HUES6 (cell line): ENCODE measurements around the gene ANKRD16.
"Not testable (repeated sequence)": the region's sequence is repeated elsewhere in the genome, so short reads cannot be mapped to it uniquely, and the experiment has no call there.

Experiments
- H3K27ac ChIP-seq: 2 replicates; pipeline ENCODE4 v1.7.0; 2013; ENCODE audit warnings: low read depth, mild to moderate bottlenecking, low read length, inconsistent platforms
- H3K27me3 ChIP-seq: 2 replicates; pipeline ENCODE4 v1.6.1; 2013; ENCODE audit warnings: low read length; ENCODE audit not compliant: control insufficient read depth, insufficient read depth
- H3K36me3 ChIP-seq: 2 replicates; pipeline ENCODE4 v1.6.1; 2013; ENCODE audit warnings: low read length; ENCODE audit not compliant: control insufficient read depth, insufficient read depth
- H3K4me1 ChIP-seq: 2 replicates; pipeline ENCODE4 v1.6.1; 2013; ENCODE audit warnings: low read length; ENCODE audit not compliant: control insufficient read depth, insufficient read depth
- H3K4me3 ChIP-seq: 2 replicates; pipeline ENCODE4 v1.5.1; 2013; ENCODE audit warnings: low read depth, low read length
- H3K9ac ChIP-seq: one replicate; pipeline ENCODE4 v1.6.1; 2013; ENCODE audit warnings: mild to moderate bottlenecking, low read length
- H3K9me3 ChIP-seq: 2 replicates; pipeline ENCODE4 v1.6.1; 2013; ENCODE audit warnings: low read depth, low read length; ENCODE audit not compliant: control insufficient read depth, insufficient read depth

ANKRD16 gene

DNA sequence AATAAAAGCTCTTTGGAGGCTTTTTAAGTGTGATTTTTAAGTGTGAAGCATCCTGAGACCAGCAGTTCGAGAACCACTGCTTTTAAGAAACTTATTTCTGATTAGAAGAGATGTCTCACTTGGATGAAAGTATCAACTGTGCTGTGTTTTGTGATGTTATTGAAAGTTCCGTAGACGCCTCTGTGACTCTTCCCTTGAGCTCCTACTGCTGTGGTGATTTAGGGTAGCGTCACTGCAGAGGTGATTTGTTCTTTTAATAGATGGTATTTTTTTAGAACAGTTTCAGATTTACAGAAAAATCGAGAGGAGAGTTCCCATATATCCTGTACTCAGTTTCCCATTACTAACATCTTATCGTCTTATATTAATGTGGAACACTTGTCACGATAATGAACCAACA is 29.9 kb upstream of the ANKRD16 start:
- peaks cover 97% of the 10 kb centered on the region for H3K36me3 ChIP-seq
- no peaks in the 10 kb centered on the region for H3K9me3 ChIP-seq
- H3K27me3 ChIP-seq = no peaks in the 10 kb centered on the region
- H3K4me1 ChIP-seq = no peaks in the 10 kb centered on the region
- H3K4me3 ChIP-seq = no peak overlapping the region
- no peak overlapping the region for H3K9ac ChIP-seq
- no peak overlapping the region for H3K27ac ChIP-seq

GRCh38 chr10:5918763-5919162 is 29.1 kb upstream of the ANKRD16 start:
- H3K27ac ChIP-seq = no peak overlapping the region
- H3K9me3 ChIP-seq = no peaks in the 10 kb centered on the region
- H3K27me3 ChIP-seq = no peaks in the 10 kb centered on the region
- peaks cover 97% of the 10 kb centered on the region for H3K36me3 ChIP-seq
- no peak overlapping the region for H3K4me3 ChIP-seq
- no peak overlapping the region for H3K9ac ChIP-seq
- H3K4me1 ChIP-seq = no peaks in the 10 kb centered on the region

- Histone ChIP-seq H3K27ac (no peak overlapping the region), H3K9ac (no peak overlapping the region), H3K4me1 (no peaks in the 10 kb centered on the region), H3K4me3 (no peak overlapping the region), H3K27me3 (no peaks in the 10 kb centered on the region), H3K36me3 (peaks cover 96% of the 10 kb centered on the region), H3K9me3 (no peaks in the 10 kb centered on the region)
These were observed 27.6 kb upstream of the ANKRD16 start for GRCh38 chr10:5917305-5917704.

DNA sequence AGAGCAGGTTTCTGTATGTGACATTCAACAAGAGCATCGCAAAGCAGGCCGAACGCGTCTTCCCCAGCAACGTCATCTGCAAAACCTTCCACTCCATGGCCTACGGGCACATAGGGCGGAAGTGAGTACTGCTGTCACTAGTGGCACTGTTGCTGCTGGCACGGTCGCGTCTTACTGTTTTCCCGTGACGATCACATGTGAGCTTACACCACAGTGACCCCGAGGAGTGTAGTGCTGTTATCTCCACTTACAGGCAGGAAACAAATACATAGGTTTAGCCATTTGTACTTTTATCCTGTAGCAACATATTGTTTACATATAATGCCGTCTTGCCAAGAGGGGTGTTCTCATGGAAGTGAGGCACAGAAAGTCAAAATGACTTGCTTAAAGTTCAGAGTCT is 25.8 kb upstream of the ANKRD16 start:
- H3K4me3 ChIP-seq = no peak overlapping the region
- no peak overlapping the region for H3K9ac ChIP-seq
- H3K36me3 ChIP-seq = peaks cover 92% of the 10 kb centered on the region
- H3K27ac ChIP-seq = no peak overlapping the region
- no peaks in the 10 kb centered on the region for H3K27me3 ChIP-seq
- H3K9me3 ChIP-seq = no peaks in the 10 kb centered on the region
- no peaks in the 10 kb centered on the region for H3K4me1 ChIP-seq

- H3K27ac ChIP-seq = no peak overlapping the region
- no peak overlapping the region for H3K9ac ChIP-seq
- H3K36me3 ChIP-seq = peaks cover 96% of the 10 kb centered on the region
- no peaks in the 10 kb centered on the region for H3K4me1 ChIP-seq
- H3K4me3 ChIP-seq = no peak overlapping the region
- H3K27me3 ChIP-seq = no peaks in the 10 kb centered on the region
- no peaks in the 10 kb centered on the region for H3K9me3 ChIP-seq
These were observed 24.0 kb upstream of the ANKRD16 start for GRCh38 chr10:5913736-5914135.

DNA sequence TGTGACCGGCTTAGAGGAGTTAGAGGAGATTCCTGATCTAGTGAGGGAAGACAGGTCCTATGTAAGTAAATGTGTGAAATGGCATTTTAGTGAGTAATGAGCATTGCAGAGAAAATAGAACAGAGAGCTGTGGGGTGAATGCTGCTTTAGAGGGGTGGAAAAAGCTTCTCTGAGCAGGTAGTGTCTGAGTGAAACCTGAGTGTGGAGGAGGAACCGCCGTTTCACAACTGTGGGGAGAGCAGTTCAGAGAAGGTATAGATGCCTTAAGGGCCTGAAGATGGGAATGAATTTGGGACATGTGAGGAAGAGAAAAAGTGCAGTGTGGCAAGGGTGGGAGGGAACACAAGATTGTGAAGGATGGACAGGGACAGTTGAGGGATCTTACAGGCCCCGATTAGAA is 22.0 kb upstream of the ANKRD16 start:
- H3K36me3 ChIP-seq = peaks cover 85% of the 10 kb centered on the region

DNA sequence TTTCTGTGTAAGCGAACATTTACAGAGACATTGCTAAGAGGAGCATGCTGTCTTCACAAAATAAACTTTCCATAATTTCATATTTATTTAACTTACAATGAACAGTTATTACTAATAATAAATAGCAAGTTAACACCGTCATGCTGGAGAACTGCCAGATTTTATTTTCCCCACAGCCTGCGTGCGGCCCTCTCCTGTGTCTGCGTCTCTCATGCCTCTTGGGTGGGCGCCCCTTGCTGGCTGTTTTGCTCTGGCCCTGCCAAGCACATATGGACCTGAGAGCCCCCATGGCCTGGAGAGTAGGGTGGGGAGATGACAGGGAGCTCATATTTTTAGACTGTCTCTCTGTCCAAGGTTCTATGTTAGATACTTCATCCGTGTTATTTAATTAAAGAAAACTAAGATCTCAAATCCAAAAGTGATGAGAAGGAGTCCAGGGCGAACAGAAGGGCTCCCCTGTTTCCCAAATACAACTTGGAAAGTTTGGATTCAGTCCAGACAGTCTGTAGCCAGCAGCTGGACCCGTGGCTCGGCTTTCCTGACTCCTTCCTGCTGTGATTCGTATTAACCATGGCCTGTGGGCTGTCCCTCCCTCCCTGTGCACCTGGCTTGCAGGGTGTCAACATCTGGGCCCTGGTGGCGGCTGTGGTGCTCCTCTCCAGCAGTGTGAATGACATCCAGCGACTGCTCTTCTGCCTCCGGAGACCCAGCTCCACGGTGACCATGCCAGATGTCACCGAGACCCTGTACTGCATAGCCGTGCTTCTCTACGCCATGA is 20.8 kb upstream of the ANKRD16 start:
- H3K4me1 ChIP-seq = no peaks in the 10 kb centered on the region
- peaks cover 81% of the 10 kb centered on the region for H3K36me3 ChIP-seq
- no peaks in the 10 kb centered on the region for H3K9me3 ChIP-seq
- no peak overlapping the region for H3K9ac ChIP-seq
- no peak overlapping the region for H3K4me3 ChIP-seq
- H3K27ac ChIP-seq = no peak overlapping the region
- H3K27me3 ChIP-seq = no peaks in the 10 kb centered on the region

More for the DNA sequence above, 22.0 kb upstream of the ANKRD16 start:
- Histone ChIP-seq H3K4me1 (no peaks in the 10 kb centered on the region), H3K4me3 (no peak overlapping the region), H3K27me3 (no peaks in the 10 kb centered on the region), H3K9me3 (no peaks in the 10 kb centered on the region), H3K27ac (no peak overlapping the region), H3K9ac (no peak overlapping the region)

GRCh38 chr10:5908676-5909075 is 19.0 kb upstream of the ANKRD16 start:
- H3K4me1 ChIP-seq, H3K9me3 ChIP-seq, H3K4me3 ChIP-seq, H3K9ac ChIP-seq, H3K27ac ChIP-seq, H3K27me3 ChIP-seq: not testable (repeated sequence)
- peaks cover 64% of the 10 kb centered on the region for H3K36me3 ChIP-seq

DNA sequence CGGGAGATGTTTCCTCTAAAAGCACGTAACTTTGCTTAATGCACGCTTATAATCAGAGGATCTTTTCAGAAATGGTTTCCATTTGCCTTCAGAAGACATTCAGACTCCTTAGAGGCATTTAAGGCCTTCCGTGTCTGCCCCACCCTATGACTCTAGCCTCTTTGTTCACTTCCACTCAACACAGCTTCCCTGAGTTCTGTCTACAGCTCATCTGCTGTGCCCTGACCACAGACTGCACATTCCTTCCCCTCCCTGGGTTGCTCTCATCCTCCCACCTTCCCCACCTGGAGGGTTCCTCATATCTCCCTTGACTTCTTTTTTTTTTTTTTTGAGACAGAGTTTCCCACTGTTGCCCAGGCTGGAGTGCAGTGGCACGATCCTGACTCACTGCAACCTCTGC is 17.0 kb upstream of the ANKRD16 start:
- H3K27ac ChIP-seq = no peak overlapping the region
- H3K9ac ChIP-seq = no peak overlapping the region
- H3K4me1 ChIP-seq = no peaks in the 10 kb centered on the region
- H3K4me3 ChIP-seq = no peak overlapping the region
- H3K9me3 ChIP-seq = no peaks in the 10 kb centered on the region
- peaks cover 48% of the 10 kb centered on the region for H3K36me3 ChIP-seq
- no peaks in the 10 kb centered on the region for H3K27me3 ChIP-seq

- no peak overlapping the region for H3K27ac ChIP-seq
- no peaks in the 10 kb centered on the region for H3K9me3 ChIP-seq
- H3K27me3 ChIP-seq = no peaks in the 10 kb centered on the region
- H3K4me3 ChIP-seq = no peak overlapping the region
- H3K4me1 ChIP-seq = no peaks in the 10 kb centered on the region
- peaks cover 41% of the 10 kb centered on the region for H3K36me3 ChIP-seq
- no peak overlapping the region for H3K9ac ChIP-seq
These were observed 16.3 kb upstream of the ANKRD16 start for GRCh38 chr10:5905854-5906507.

DNA sequence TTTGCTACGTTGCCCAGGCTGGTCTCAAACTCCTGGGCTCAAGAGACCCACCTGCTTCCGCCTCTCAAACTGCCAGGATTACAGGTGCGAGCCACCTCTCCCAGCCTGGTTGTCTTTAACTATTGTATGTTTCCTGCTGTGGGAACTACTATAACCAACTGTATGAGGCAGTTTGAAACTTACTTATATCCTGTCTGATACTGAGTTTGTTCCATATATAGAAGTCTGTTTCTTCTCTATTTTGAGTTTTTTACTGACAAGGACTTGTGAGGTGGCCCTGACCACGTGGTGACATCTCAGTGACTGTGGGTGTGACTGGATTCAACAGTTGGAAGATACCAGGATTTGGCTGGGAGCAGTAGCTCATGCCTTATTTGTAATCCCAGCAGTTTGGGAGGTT is 14.5 kb upstream of the ANKRD16 start:
- H3K36me3 ChIP-seq = peaks cover 24% of the 10 kb centered on the region
- no peak overlapping the region for H3K4me3 ChIP-seq
- H3K27ac ChIP-seq = no peak overlapping the region

More for the DNA sequence above, 14.5 kb upstream of the ANKRD16 start:
- no peaks in the 10 kb centered on the region for H3K27me3 ChIP-seq
- no peaks in the 10 kb centered on the region for H3K4me1 ChIP-seq
- H3K9ac ChIP-seq = no peak overlapping the region
- H3K9me3 ChIP-seq = no peaks in the 10 kb centered on the region
